Measurements from ENCODE around the gene NDUFB6. TPM values are rescaled to one million over a fixed set of nuclear protein-coding genes. Genes with fewer than 3 reads are reported as not detected.
"Not testable (repeated sequence)": the region's sequence is repeated elsewhere in the genome, so short reads cannot be mapped to it uniquely, and the experiment has no call there.

Gene NDUFB6
- total RNA-seq, 1 experiment from 2014 or later = 56.0 TPM

DNA sequence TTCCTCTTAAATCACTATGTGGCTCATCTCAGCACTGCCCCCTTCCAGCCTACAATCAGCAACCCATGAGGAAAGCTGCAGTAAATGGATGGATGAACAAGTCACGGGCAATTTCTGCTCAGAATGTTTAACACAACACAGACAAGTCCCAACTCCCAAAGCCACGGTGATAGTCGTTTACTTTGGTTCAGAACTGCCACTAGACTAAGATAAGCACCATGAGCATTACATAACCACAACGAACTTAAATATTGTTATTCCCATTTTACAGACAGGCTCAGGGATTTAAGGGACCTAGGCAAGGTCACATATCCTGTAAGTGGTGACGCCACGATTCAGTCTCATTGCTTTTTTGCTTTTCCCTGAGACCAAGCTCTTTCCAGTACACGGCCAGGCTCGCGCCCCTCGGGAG lies 22.8 kb downstream of the NDUFB6 start (continued):
- TF ChIP-seq, protein P1, sequence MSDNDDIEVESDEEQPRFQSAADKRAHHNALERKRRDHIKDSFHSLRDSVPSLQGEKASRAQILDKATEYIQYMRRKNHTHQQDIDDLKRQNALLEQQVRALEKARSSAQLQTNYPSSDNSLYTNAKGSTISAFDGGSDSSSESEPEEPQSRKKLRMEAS (CRISPR knock-in tag; IDR thresholded peaks at IDR 0.05) = no peak
- TF ChIP-seq FOXP1 (CRISPR knock-in tag; IDR thresholded peaks at IDR 0.05; ENCODE audit: borderline replicate concordance) (no peak), SMAD3 (CRISPR knock-in tag; IDR thresholded peaks at IDR 0.05; ENCODE audit: borderline replicate concordance) (no peak), ZNF317 (CRISPR knock-in tag; IDR thresholded peaks at IDR 0.05; ENCODE audit: borderline replicate concordance, low read depth) (no peak), CREM (CRISPR knock-in tag; IDR thresholded peaks at IDR 0.05) (no peak)
- TF ChIP-seq, protein P2, sequence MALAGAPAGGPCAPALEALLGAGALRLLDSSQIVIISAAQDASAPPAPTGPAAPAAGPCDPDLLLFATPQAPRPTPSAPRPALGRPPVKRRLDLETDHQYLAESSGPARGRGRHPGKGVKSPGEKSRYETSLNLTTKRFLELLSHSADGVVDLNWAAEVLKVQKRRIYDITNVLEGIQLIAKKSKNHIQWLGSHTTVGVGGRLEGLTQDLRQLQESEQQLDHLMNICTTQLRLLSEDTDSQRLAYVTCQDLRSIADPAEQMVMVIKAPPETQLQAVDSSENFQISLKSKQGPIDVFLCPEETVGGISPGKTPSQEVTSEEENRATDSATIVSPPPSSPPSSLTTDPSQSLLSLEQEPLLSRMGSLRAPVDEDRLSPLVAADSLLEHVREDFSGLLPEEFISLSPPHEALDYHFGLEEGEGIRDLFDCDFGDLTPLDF (CRISPR knock-in tag; IDR thresholded peaks at IDR 0.05) = no peak

DNA sequence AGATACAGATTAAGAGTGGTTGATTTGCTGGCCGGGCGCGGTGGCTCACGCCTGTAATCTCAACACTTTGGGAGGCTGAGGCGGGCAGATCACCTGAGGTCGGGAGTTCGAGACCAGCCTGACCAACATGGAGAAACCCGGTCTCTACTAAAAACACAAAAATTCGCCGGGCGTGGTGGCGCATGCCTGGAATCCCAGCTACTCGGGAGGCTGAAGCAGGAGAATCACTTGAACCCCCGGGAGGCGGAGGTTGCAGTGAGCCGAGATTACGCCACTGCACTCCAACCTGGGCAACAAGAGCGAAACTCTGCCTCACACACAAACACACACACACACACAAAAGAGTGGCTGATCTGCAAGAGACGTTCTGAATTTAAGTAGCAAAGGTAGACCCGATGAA lies 24.7 kb downstream of the NDUFB6 start:
- POLR2A ChIA-PET; DNase-seq (ENCODE audit: low spot score); H3K4me3 Mint-ChIP-seq; H3K27me3 Mint-ChIP-seq (ENCODE audit: low read depth); ATAC-seq; H3K9me3 Mint-ChIP-seq: not testable (repeated sequence)
- peak overlapping the region; percentile 57; the same call in 1 of the 2 replicates for H3K27ac Mint-ChIP-seq
- CTCF ChIA-PET = interaction anchor here (0.7 to 1.1 kb wide), 2 partner anchors 24 to 33 kb away, joined by 3 read pairs; no protein-coding TSS in a partner anchor
- H3K36me3 Mint-ChIP-seq = peaks cover 31% of the 10 kb centered on the region
- peaks cover 19% of the 10 kb centered on the region for H3K4me1 Mint-ChIP-seq

DNA sequence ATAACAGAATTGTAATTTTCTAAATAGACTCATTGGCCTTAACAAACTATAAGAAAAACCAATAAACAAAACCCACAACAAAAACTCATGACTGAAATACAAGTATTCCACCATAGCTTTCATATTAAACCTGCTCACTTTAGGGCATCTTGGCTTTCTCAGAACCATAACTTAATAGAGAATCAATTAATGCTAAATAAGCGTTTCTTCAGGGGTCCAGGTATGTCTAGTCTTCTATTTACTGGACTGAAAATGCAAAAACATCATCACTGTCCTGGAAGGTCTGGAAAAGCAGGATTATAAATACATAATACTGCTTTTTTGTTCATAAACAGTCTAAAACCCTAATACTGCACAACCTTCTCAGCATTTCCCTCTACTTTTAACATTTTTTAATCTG lies 27.1 kb downstream of the NDUFB6 start:
- CTCF ChIA-PET = no interaction called here
- ATAC-seq = no peak
- no peak overlapping the region for H3K4me3 Mint-ChIP-seq
- POLR2A ChIA-PET = no interaction called here
- H3K36me3 Mint-ChIP-seq = peaks cover 50% of the 10 kb centered on the region
- H3K4me1 Mint-ChIP-seq = peaks cover 18% of the 10 kb centered on the region
- H3K27ac Mint-ChIP-seq = 0 out of 2 replicates have a peak overlapping the region, but pooled peaks have one; percentile 25
- no peaks in the 10 kb centered on the region for H3K27me3 Mint-ChIP-seq (ENCODE audit: low read depth)
- TF ChIP-seq ZNF416 (CRISPR knock-in tag; IDR thresholded peaks at IDR 0.05) (no peak), ZNF263 (CRISPR knock-in tag; IDR thresholded peaks at IDR 0.05; ENCODE audit: low read depth) (no peak), ZNF219 (CRISPR knock-in tag; IDR thresholded peaks at IDR 0.05; ENCODE audit: borderline replicate concordance) (no peak), GTF2I (CRISPR knock-in tag; conservative IDR thresholded peaks at IDR 0.05) (no peak), TP53 (CRISPR knock-in tag; IDR thresholded peaks at IDR 0.05) (no peak), NR3C1 (CRISPR knock-in tag; conservative IDR thresholded peaks at IDR 0.05; ENCODE audit: low read depth) (no peak), NFYB (CRISPR knock-in tag; conservative IDR thresholded peaks at IDR 0.05; ENCODE audit: low read depth) (no peak), JAZF1 (CRISPR knock-in tag; IDR thresholded peaks at IDR 0.05) (no peak), RORB (CRISPR knock-in tag; IDR thresholded peaks at IDR 0.05) (no peak), ZNF138 (CRISPR knock-in tag; conservative IDR thresholded peaks at IDR 0.05) (no peak)
- TF ChIP-seq, protein P3, sequence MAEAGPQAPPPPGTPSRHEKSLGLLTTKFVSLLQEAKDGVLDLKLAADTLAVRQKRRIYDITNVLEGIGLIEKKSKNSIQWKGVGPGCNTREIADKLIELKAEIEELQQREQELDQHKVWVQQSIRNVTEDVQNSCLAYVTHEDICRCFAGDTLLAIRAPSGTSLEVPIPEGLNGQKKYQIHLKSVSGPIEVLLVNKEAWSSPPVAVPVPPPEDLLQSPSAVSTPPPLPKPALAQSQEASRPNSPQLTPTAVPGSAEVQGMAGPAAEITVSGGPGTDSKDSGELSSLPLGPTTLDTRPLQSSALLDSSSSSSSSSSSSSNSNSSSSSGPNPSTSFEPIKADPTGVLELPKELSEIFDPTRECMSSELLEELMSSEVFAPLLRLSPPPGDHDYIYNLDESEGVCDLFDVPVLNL (CRISPR knock-in tag; IDR thresholded peaks at IDR 0.05; ENCODE audit: borderline replicate concordance, low read depth) = no peak
- TF ChIP-seq, protein P4, sequence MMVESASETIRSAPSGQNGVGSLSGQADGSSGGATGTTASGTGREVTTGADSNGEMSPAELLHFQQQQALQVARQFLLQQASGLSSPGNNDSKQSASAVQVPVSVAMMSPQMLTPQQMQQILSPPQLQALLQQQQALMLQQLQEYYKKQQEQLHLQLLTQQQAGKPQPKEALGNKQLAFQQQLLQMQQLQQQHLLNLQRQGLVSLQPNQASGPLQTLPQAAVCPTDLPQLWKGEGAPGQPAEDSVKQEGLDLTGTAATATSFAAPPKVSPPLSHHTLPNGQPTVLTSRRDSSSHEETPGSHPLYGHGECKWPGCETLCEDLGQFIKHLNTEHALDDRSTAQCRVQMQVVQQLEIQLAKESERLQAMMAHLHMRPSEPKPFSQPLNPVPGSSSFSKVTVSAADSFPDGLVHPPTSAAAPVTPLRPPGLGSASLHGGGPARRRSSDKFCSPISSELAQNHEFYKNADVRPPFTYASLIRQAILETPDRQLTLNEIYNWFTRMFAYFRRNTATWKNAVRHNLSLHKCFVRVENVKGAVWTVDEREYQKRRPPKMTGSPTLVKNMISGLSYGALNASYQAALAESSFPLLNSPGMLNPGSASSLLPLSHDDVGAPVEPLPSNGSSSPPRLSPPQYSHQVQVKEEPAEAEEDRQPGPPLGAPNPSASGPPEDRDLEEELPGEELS (CRISPR knock-in tag; IDR thresholded peaks at IDR 0.05) = no peak
- TF ChIP-seq, protein P5, sequence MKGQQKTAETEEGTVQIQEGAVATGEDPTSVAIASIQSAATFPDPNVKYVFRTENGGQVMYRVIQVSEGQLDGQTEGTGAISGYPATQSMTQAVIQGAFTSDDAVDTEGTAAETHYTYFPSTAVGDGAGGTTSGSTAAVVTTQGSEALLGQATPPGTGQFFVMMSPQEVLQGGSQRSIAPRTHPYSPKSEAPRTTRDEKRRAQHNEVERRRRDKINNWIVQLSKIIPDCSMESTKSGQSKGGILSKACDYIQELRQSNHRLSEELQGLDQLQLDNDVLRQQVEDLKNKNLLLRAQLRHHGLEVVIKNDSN (CRISPR knock-in tag; IDR thresholded peaks at IDR 0.05) = no peak
- TF ChIP-seq, protein P6, sequence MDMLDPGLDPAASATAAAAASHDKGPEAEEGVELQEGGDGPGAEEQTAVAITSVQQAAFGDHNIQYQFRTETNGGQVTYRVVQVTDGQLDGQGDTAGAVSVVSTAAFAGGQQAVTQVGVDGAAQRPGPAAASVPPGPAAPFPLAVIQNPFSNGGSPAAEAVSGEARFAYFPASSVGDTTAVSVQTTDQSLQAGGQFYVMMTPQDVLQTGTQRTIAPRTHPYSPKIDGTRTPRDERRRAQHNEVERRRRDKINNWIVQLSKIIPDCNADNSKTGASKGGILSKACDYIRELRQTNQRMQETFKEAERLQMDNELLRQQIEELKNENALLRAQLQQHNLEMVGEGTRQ (CRISPR knock-in tag; IDR thresholded peaks at IDR 0.05) = no peak
- no peak for DNase-seq (ENCODE audit: low spot score)
- H3K9me3 Mint-ChIP-seq = no peaks in the 10 kb centered on the region

All from WTC11 (cell line).